ENCODE data around the gene ACTN2.

DNA sequence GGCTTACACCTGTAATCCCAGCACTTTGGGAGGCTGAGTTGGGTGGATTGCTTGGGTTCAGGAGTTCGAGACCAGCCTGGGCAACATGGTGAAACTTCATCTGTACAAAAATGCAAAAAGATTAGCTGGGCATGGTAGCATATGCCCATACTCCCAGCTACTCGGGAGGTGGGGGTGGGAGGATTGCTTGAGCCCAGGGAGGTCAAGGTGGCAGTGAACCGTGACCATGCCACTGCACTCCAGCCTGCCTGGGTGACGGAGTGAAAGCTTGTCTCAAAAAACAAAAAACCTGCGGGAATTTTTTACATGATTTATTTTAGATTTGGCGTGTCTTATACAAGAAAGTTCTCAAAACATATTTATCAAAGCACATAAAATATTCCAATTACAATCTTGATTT is 81.0 kb downstream of the ACTN2 start:
- TF ChIP-seq EZH2phosphoT487 (IDR thresholded peaks at IDR 0.05; ENCODE audit: borderline replicate concordance, low read length) (no peak), EZH2 (IDR thresholded peaks at IDR 0.05; ENCODE audit: low read length, unreplicated experiment) (no peak)
- TF ChIP-seq, protein P1, sequence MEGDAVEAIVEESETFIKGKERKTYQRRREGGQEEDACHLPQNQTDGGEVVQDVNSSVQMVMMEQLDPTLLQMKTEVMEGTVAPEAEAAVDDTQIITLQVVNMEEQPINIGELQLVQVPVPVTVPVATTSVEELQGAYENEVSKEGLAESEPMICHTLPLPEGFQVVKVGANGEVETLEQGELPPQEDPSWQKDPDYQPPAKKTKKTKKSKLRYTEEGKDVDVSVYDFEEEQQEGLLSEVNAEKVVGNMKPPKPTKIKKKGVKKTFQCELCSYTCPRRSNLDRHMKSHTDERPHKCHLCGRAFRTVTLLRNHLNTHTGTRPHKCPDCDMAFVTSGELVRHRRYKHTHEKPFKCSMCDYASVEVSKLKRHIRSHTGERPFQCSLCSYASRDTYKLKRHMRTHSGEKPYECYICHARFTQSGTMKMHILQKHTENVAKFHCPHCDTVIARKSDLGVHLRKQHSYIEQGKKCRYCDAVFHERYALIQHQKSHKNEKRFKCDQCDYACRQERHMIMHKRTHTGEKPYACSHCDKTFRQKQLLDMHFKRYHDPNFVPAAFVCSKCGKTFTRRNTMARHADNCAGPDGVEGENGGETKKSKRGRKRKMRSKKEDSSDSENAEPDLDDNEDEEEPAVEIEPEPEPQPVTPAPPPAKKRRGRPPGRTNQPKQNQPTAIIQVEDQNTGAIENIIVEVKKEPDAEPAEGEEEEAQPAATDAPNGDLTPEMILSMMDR (conservative IDR thresholded peaks at IDR 0.05; ENCODE audit: low read depth, low read length) = no peak

Measured in PC-3 (cell line).